Effector memory CD8-positive, alpha-beta T cell (primary cell): ENCODE results near the gene DCLRE1B.

ENCODE experiments used
- ATAC-seq: fragments of 150-1000 bp; cut with Tn5 transposase; replicated peaks from 2 replicates; pipeline ENCODE4 v1.10.0; 2021; ENCODE audit warnings: mild to moderate bottlenecking, moderate library complexity
- DNase-seq, 3 experiments: peaks; one replicate each; pipeline ENCODE4 v3.0.0; 2021
- H3K27ac Mint-ChIP-seq, 2 donors: one replicate each; pipeline ENCODE4 v1.8.0; 2022; ENCODE audit warnings: mild to moderate bottlenecking in 2 of 2, mixed read lengths in 2 of 2, moderate library complexity in 2 of 2
- H3K27me3 Mint-ChIP-seq, 2 donors: one replicate each; pipeline ENCODE4 v1.8.0; 2022; ENCODE audit warnings: mixed read lengths in 2 of 2
- H3K36me3 Mint-ChIP-seq: one replicate; pipeline ENCODE4 v1.8.0; 2022; ENCODE audit warnings: mild to moderate bottlenecking, moderate library complexity, mixed read lengths; ENCODE audit not compliant: insufficient read depth
- H3K4me1 Mint-ChIP-seq, 2 donors: one replicate each; pipeline ENCODE4 v1.8.0; 2022; ENCODE audit warnings: low read depth in 2 of 2, mixed read lengths in 2 of 2
- H3K4me3 Mint-ChIP-seq, 2 donors: one replicate each; pipeline ENCODE4 v1.8.0; 2022; ENCODE audit warnings: mild to moderate bottlenecking in 2 of 2, mixed read lengths in 2 of 2, moderate library complexity in 2 of 2
- H3K9me3 Mint-ChIP-seq, 2 donors: one replicate each; pipeline ENCODE4 v1.8.0; 2022; ENCODE audit warnings: mixed read lengths in 2 of 2

The DCLRE1B gene

DNA sequence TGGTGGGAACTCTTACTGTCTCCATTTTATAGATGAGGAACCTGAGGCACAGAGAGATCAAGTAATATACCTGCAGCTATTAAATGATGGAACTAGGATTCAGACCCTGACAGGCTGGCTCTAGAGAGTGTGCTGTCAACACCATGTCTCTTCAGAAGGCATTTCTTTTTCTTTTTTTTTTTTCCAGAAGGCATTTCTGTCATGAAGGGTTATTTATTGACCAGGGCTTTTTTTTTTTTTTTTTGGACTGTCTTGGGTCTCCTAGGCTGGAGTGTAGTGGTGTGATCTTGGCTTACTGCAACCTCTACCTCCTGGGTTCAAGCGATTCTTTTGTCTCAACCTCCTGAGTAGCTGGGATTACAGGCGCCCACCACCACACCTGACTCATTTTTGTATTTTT is 46.6 kb downstream of the DCLRE1B start:
- DNase-seq (no peak), ATAC-seq (no peak)
- H3K27me3 Mint-ChIP-seq: no peaks in the 10 kb centered on the region
- H3K27ac Mint-ChIP-seq: peak overlapping the region; percentile 10 to 62
- peaks cover 27 to 48% of the 10 kb centered on the region in 2 donors for H3K4me1 Mint-ChIP-seq
- H3K4me3 Mint-ChIP-seq: no peak overlapping the region
- H3K9me3 Mint-ChIP-seq: no peaks in the 10 kb centered on the region
- peaks cover 81% of the 10 kb centered on the region for H3K36me3 Mint-ChIP-seq

DNA sequence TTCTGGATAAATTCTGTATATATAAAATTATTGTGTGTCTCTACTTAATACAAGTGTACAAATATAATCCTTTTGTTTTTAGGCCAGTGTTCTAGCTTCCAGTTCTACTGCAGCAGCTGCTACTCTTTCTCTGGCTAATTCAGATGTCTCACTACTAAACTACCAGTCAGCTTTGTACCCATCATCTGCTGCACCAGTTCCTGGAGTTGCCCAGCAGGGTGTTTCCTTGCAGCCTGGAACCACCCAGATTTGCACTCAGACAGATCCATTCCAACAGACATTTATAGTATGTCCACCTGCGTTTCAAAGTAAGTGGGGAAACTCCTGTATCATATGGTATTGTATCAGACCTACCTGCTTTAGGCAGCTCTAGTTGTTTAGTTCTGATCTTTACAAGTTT is 52.9 kb downstream of the DCLRE1B start:
- no peak overlapping the region for H3K27ac Mint-ChIP-seq
- H3K4me1 Mint-ChIP-seq: peaks cover 6 to 25% of the 10 kb centered on the region in 2 donors
- no peaks in the 10 kb centered on the region for H3K9me3 Mint-ChIP-seq
- H3K4me3 Mint-ChIP-seq: no peak overlapping the region
- peaks cover 96% of the 10 kb centered on the region for H3K36me3 Mint-ChIP-seq
- ATAC-seq (no peak), DNase-seq (no peak)
- no peaks in the 10 kb centered on the region for H3K27me3 Mint-ChIP-seq

DNA sequence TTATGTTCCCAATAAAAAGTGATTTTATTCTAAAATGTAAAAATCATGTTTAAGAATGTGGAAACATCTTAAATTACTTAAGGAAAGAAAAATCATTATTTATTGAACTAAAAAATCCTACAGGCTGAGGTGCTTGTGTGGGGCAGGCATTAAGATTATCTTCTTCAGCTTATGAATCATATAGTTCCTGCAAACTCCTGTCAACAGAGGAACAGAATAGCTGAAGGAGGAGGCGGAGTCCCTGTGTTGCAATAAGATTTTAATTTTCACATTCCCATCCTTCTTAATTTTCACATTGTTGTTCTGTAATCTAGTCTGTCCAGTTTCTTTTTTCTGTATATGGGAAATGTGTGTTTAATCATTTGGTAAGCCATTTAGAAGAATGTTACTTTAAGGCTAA is 53.6 kb downstream of the DCLRE1B start:
- peaks cover 9 to 28% of the 10 kb centered on the region in 2 donors for H3K4me1 Mint-ChIP-seq
- ATAC-seq (no peak), DNase-seq (no peak)
- peaks cover 97% of the 10 kb centered on the region for H3K36me3 Mint-ChIP-seq
- H3K9me3 Mint-ChIP-seq: no peaks in the 10 kb centered on the region
- peak overlapping the region in 1 of 2 donors; percentile 19 for H3K4me3 Mint-ChIP-seq
- peak overlapping the region; percentile 61 to 67 for H3K27ac Mint-ChIP-seq
- no peaks in the 10 kb centered on the region for H3K27me3 Mint-ChIP-seq

DNA sequence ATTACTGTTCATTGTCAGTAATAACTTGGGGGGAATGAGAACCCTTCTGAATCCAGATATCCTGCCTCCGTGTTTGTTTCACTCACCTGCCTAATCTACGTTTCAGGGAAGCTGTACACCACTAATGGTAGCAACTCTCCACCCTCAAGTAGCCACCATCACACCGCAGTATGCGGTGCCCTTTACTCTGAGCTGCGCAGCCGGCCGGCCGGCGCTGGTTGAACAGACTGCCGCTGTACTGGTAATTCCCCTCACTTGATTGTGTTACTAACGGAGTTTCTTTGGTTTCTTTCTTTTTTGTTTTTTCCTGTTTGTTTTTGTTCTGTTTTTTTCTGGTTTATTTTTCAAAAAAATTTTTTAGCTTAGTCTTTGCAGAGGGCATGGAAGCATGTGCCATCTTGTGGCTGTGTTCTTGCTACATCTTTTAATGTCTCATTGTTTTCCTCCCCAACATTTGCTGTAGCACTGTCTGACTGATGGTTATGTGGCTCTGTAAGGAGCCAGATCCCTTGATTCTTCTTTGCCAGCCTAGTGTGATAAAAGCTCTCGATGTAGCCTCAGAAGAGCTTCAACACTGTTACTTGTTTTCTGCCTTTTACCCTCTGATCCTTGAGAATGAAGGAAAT is 58.3 kb downstream of the DCLRE1B start:
- DNase-seq: no peak
- H3K36me3 Mint-ChIP-seq: peaks cover 96% of the 10 kb centered on the region

More for the DNA sequence above, 58.3 kb downstream of the DCLRE1B start:
- Mint-ChIP-seq H3K4me1 (peaks cover 6 to 24% of the 10 kb centered on the region in 2 donors), H3K4me3 (no peak overlapping the region), H3K27ac (peak overlapping the region in 1 of 2 donors; percentile 91), H3K9me3 (no peaks in the 10 kb centered on the region), H3K27me3 (no peaks in the 10 kb centered on the region)
- peak; percentile 54 for ATAC-seq
